Activated CD4-positive, alpha-beta T cell treated with anti-CD3 and anti-CD28 coated beads, Interleukin-2, amount 50 U/mL, for 48 hours (primary cell): ENCODE data around the gene TAL2.

Experiments
- DNase-seq, 2 experiments: peaks; one replicate each; pipeline ENCODE4 v3.0.0-alpha.2; 2020

TAL2 gene

GRCh38 chr9:105662184-105663104, at the start of gene TAL2:
Gene TAL2, plus strand, starts transcription at chr9:105662457. Its CDS starts 40 bp downstream, at chr9:105662497.
- no peak for DNase-seq

DNA sequence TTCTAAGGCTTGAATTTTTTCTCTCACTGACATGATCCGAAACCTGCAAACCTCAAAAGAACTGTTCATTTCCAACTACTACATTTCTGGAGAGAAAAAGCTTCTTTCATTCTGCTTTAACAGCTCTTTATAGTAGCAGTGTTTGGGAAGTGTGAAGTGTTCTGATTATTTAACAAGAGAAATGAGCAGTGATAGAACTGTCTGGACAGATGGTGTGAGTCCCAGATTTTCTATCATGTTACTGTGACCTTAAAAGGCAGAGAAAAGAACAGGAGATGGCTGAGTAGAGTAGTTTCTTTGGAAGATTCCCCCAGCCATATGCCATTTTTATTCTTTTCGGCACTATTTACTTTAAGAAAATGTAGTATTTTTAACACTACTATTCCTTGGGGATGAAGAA, 41.3 kb upstream of the TAL2 start:
- DNase-seq = no peak

DNA sequence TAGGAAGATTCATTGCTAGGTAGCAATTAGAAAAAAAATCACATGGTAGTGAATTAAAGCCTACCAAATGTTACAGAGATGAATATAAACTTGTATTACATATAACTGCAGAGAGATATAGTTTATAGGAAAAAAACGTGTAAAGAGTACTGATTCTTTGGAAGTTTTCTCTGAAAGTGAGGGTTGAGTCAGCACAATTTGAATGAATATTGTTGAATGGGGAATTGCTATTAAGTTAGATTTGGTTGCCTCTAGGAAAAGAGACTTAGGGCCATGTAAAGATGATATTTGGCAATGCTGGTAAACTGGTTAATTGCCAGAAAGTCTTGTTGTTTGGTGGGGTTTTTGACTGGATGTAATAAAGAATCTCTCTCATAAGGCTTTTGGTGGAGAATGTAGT, 37.2 kb upstream of the TAL2 start:
- DNase-seq = no peak

- DNase-seq = no peak
Measured at GRCh38 chr9:105632807-105633206, 29.4 kb upstream of the TAL2 start.

GRCh38 chr9:105633411-105633810, 28.8 kb upstream of the TAL2 start:
- no peak for DNase-seq

- DNase-seq = no peak
Measured at GRCh38 chr9:105636331-105636730, 25.9 kb upstream of the TAL2 start.

- no peak for DNase-seq
Measured at GRCh38 chr9:105637787-105638395, 24.4 kb upstream of the TAL2 start.

- DNase-seq = no peak
Measured at GRCh38 chr9:105639936-105640335, 22.3 kb upstream of the TAL2 start.

GRCh38 chr9:105643795-105644194, 18.5 kb upstream of the TAL2 start:
- no peak for DNase-seq

DNA sequence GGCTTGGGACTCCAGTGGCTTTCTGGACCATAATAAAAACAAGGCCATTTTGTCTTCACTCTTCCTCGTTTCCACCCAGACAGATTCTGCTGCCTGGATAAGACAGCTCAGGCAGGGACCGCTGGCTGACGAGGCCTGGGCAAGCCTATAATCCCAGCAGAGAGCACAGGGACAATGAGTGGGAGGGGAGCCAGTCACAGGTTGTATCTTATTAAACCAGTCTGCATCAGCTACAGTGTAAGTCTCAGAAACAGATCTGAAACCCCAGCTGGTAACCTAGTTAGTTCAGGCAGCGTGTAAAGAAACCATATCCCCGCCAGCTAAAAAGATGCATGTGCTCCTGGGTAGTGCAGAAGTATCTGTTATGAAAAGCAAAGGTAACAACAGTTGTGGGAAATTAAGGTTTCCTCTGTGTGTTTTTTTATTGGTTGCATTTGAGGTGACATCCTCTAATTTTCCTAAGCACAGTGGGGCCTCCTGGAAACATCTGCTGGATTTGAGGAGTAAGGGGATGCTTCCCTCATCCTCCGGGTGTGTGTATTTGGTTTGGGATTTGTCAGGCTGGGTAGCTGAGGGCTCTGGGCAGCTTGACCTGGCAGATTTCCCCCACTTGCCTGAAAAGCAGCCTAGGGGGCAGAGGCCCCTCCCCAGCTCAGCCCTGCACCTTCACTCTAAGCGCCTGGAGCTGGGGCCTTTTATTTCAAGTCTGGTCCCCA, 15.2 kb upstream of the TAL2 start:
- no peak for DNase-seq

- no peak for DNase-seq
Measured at GRCh38 chr9:105647595-105648349, 14.5 kb upstream of the TAL2 start.

DNA sequence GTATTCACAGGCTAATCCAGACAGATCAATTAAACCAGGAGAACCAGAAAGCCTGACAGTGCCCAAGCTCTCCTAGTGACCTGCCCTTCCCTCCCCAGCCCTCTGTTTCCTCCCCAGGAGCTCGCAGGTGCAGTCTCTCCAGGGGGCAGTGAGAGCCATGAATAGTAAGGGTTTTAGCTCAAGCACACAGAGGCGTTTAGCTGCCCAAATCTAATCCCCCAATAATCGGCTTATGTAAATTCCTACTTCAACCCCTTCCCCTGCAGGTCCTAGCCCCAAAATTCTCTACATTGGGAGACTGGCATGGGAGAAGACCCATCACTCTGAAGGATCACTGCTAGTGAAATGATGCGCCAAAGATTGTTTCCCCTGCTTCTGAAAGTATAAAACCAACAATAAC, 10.5 kb upstream of the TAL2 start:
- DNase-seq = no peak

- peak; percentile 6 to 20 for DNase-seq
Measured at GRCh38 chr9:105656131-105656921, 5.9 kb upstream of the TAL2 start.

GRCh38 chr9:105658351-105658750, 3.9 kb upstream of the TAL2 start:
- DNase-seq = no peak

- DNase-seq = no peak
Measured at GRCh38 chr9:105661011-105661410, 1.2 kb upstream of the TAL2 start.

DNA sequence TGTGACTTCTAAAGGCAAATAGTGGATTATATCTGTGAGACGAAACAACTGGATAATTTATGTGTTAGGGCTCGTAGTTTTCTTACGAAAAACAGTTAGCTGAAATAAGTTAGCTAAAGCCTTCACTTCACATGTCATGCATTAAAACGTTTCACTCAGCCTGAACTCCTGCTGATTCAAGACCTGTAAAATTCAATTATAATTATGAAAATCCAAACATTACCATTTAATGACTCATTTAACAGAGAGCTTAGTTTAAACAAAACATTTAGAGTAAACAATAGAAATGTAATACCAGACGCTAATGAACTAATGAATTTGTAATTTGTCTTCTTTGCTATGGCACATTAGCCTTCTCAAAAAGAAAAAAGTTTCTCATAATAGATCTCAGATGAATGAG, 1.7 kb downstream of the TAL2 start:
- no peak for DNase-seq

- no peak for DNase-seq
Measured at GRCh38 chr9:105667867-105668266, 5.6 kb downstream of the TAL2 start.

GRCh38 chr9:105670315-105670714, 8.1 kb downstream of the TAL2 start:
- DNase-seq = no peak

DNA sequence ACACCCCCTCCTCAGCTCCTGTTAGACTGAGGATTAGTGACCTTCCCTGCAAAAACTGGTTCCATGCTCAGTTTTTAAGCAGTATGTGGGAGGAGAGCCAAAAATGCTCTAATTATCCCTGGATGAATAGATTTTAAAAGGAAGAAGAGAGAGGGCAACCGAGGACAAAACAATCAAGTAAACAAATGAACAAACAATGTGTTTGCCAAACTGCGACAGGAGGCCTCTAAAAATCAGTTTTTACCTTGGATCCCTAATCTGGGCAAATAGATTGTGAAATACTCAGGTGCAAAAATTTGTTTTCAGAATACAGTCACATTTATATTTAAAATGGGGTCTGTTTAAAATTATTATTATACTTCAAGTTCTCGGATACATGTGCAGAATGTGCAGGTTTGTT, 8.5 kb downstream of the TAL2 start:
- no peak for DNase-seq

DNA sequence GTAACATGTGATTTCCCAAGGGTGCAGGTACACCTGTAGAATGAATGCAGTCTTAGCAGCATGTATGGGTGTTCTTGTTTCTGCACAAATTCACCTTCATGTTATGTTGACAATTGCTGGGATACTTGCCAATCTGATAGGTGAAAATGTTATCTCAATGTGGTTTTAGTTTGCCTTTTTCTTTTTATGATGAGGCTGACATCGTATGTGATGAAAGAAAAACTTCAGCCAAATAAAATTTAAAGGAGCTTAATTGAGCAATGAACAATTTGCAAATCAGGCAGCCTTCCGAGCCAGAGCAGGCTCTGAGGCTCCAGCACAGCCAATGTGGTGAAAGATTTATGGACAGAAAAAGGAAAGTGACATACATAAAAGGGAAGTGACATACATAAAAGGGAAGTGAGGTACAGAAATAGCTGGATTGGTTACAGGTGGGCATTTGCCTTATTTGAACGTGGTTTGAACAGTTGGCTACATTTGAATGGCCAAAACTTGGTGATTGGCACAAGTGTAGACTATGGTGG, 10.5 kb downstream of the TAL2 start:
- no peak for DNase-seq

DNA sequence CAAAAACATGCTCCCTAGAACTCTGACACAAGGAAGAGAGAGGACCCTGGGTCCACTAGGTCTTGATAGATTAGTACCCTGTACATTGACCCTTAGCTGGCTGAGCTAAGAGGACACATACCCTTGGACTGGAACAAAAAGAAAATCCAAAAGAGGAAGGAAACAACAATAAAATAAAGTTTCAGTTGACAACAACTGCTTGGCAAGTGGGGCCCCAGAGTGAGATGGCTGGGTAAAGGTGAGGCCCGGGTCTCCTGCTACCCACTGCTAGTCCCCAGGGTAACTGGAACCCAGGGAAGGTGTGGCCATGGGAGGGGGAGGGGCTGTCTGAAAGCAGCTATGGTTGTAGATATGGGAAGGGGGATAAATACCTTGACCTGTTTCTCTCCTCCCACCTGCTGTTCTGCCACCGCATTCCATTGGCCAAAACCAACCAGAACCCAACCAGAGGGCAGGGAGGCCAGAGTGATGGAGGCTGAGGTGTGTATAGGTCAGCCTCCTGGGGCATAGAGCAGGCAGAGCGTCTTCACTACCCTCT, 11.7 kb downstream of the TAL2 start:
- no peak for DNase-seq
